Glutamatergic neuron (in vitro differentiated cells): ENCODE measurements around the gene RAPGEF2. TPM values are rescaled to one million over a fixed set of nuclear protein-coding genes. Genes with fewer than 3 reads are reported as not detected.
A peak's percentile ranks its signal among the peaks of the same experiment; 100 is the strongest.

ENCODE experiments used
- DNase-seq: peaks from one replicate; pipeline ENCODE4 v3.0.0; 2022
- H3K27ac Mint-ChIP-seq: one replicate; pipeline ENCODE4 v1.8.0; 2020; ENCODE audit warnings: mild to moderate bottlenecking, mixed read lengths, inconsistent platforms; ENCODE audit not compliant: unreplicated experiment
- H3K27me3 Mint-ChIP-seq: one replicate; pipeline ENCODE4 v1.8.0; 2020; ENCODE audit warnings: mild to moderate bottlenecking, moderate library complexity, mixed read lengths, inconsistent platforms; ENCODE audit not compliant: unreplicated experiment
- H3K36me3 Mint-ChIP-seq: one replicate; pipeline ENCODE4 v1.8.0; 2020; ENCODE audit warnings: mild to moderate bottlenecking, mixed read lengths, inconsistent platforms; ENCODE audit not compliant: unreplicated experiment
- H3K4me1 Mint-ChIP-seq: one replicate; pipeline ENCODE4 v1.8.0; 2020; ENCODE audit warnings: mild to moderate bottlenecking, low read depth, mixed read lengths, inconsistent platforms; ENCODE audit not compliant: unreplicated experiment
- H3K4me3 Mint-ChIP-seq: one replicate; pipeline ENCODE4 v1.8.0; 2020; ENCODE audit warnings: mild to moderate bottlenecking, mixed read lengths, inconsistent platforms; ENCODE audit not compliant: unreplicated experiment
- H3K9me3 Mint-ChIP-seq: one replicate; pipeline ENCODE4 v1.8.0; 2020; ENCODE audit warnings: mild to moderate bottlenecking, moderate library complexity, mixed read lengths, inconsistent platforms; ENCODE audit not compliant: unreplicated experiment
- total RNA-seq: library from RNA; stranded (reverse); fragmentation: NEBNext Ultra II Directional; extraction: Animal tissue kit (Norgen Biotek cat#: 25700); gene quantifications from one replicate; pipeline ENCODE4 v1.2.1, GENCODE V29; 2021; ENCODE audit not compliant: unreplicated experiment
- TF ChIP-seq, protein P1 (sequence below): fragments of 200-600 bp; sonication (generic); IDR thresholded peaks from one replicate; pipeline ENCODE4 v1.5.0; 2021; ENCODE audit not compliant: partially characterized antibody, unreplicated experiment

The RAPGEF2 gene
- total RNA-seq, 1 donor from 2014 or later: 58.4 TPM

- TF ChIP-seq, protein P1, sequence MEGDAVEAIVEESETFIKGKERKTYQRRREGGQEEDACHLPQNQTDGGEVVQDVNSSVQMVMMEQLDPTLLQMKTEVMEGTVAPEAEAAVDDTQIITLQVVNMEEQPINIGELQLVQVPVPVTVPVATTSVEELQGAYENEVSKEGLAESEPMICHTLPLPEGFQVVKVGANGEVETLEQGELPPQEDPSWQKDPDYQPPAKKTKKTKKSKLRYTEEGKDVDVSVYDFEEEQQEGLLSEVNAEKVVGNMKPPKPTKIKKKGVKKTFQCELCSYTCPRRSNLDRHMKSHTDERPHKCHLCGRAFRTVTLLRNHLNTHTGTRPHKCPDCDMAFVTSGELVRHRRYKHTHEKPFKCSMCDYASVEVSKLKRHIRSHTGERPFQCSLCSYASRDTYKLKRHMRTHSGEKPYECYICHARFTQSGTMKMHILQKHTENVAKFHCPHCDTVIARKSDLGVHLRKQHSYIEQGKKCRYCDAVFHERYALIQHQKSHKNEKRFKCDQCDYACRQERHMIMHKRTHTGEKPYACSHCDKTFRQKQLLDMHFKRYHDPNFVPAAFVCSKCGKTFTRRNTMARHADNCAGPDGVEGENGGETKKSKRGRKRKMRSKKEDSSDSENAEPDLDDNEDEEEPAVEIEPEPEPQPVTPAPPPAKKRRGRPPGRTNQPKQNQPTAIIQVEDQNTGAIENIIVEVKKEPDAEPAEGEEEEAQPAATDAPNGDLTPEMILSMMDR: no peak
- no peak for DNase-seq
- Mint-ChIP-seq H3K4me3 (no peak overlapping the region), H3K36me3 (no peaks in the 10 kb centered on the region), H3K27ac (no peak overlapping the region), H3K4me1 (no peaks in the 10 kb centered on the region), H3K9me3 (no peaks in the 10 kb centered on the region), H3K27me3 (peaks cover 7% of the 10 kb centered on the region)
These were observed 6.4 kb upstream of the RAPGEF2 start for GRCh38 chr4:159096434-159096833.

- Mint-ChIP-seq H3K27ac (no peak overlapping the region), H3K4me3 (no peak overlapping the region), H3K27me3 (peaks cover 10% of the 10 kb centered on the region), H3K9me3 (peaks cover 3% of the 10 kb centered on the region), H3K4me1 (peaks cover 3% of the 10 kb centered on the region), H3K36me3 (no peaks in the 10 kb centered on the region)
- no peak for DNase-seq
- TF ChIP-seq, protein P1: no peak
These were observed 5.7 kb upstream of the RAPGEF2 start for GRCh38 chr4:159097144-159097543.

- no peak for DNase-seq
- Mint-ChIP-seq H3K9me3 (peaks cover 5% of the 10 kb centered on the region), H3K27me3 (peaks cover 10% of the 10 kb centered on the region), H3K27ac (no peak overlapping the region), H3K36me3 (no peaks in the 10 kb centered on the region), H3K4me1 (peaks cover 5% of the 10 kb centered on the region), H3K4me3 (no peak overlapping the region)
- TF ChIP-seq, protein P1: no peak
These were observed 5.1 kb upstream of the RAPGEF2 start for GRCh38 chr4:159097785-159098184.

GRCh38 chr4:159098482-159099127 lies 4.3 kb upstream of the RAPGEF2 start:
- Mint-ChIP-seq H3K27ac (no peak overlapping the region), H3K27me3 (peaks cover 10% of the 10 kb centered on the region), H3K4me3 (no peak overlapping the region), H3K4me1 (peaks cover 5% of the 10 kb centered on the region), H3K9me3 (peaks cover 5% of the 10 kb centered on the region), H3K36me3 (no peaks in the 10 kb centered on the region)
- no peak for DNase-seq
- TF ChIP-seq, protein P1: no peak

GRCh38 chr4:159101988-159102621 lies 774 bp upstream of the RAPGEF2 start:
- peaks cover 16% of the 10 kb centered on the region for H3K9me3 Mint-ChIP-seq
- DNase-seq: no peak
- peaks cover 22% of the 10 kb centered on the region for H3K4me1 Mint-ChIP-seq
- H3K4me3 Mint-ChIP-seq: peak overlapping the region; percentile 88
- H3K36me3 Mint-ChIP-seq: no peaks in the 10 kb centered on the region
- peaks cover 17% of the 10 kb centered on the region for H3K27me3 Mint-ChIP-seq
- peak overlapping the region; percentile 75 for H3K27ac Mint-ChIP-seq
- TF ChIP-seq, protein P1: no peak
